Brain microvascular endothelial cell (primary cell): Measurements from ENCODE around the gene F11R.

ENCODE experiments used
- DNase-seq: peaks from one replicate; pipeline ENCODE4 v3.0.0-alpha.2; 2020
- H3K27ac ChIP-seq: fragments of 250-450 bp; sonication (Bioruptor Pico); 2 replicates; pipeline ENCODE4 v1.5.1; 2020; ENCODE audit warnings: mild to moderate bottlenecking, moderate library complexity
- H3K27me3 ChIP-seq: fragments of 250-450 bp; sonication (Bioruptor Pico); replicated peaks from 2 replicates; pipeline ENCODE4 v1.5.1; 2020; ENCODE audit warnings: mild to moderate bottlenecking
- H3K36me3 ChIP-seq: fragments of 250-450 bp; sonication (Bioruptor Pico); replicated peaks from 2 replicates; pipeline ENCODE4 v1.5.1; 2020; ENCODE audit warnings: mild to moderate bottlenecking
- H3K4me3 ChIP-seq: 2 replicates; pipeline ENCODE4 v1.5.1; 2011; ENCODE audit warnings: low read depth, mild to moderate bottlenecking, control low read depth, low read length, moderate library complexity
- in situ Hi-C: cut with HindIII; loops from 2 replicates; pipeline ENCODE4 v1.10.0; 2017; ENCODE audit warnings: low sequenced_read_pairs, low pct_ligation_motif_present
- TF ChIP-seq, protein P1 (sequence below): IDR thresholded peaks from 2 replicates; pipeline ENCODE4 v1.5.1; 2011; ENCODE audit warnings: low read depth, mild to moderate bottlenecking, moderate library complexity, low read length, control low read depth, inconsistent platforms; ENCODE audit errors: missing control alignments

F11R gene

DNA sequence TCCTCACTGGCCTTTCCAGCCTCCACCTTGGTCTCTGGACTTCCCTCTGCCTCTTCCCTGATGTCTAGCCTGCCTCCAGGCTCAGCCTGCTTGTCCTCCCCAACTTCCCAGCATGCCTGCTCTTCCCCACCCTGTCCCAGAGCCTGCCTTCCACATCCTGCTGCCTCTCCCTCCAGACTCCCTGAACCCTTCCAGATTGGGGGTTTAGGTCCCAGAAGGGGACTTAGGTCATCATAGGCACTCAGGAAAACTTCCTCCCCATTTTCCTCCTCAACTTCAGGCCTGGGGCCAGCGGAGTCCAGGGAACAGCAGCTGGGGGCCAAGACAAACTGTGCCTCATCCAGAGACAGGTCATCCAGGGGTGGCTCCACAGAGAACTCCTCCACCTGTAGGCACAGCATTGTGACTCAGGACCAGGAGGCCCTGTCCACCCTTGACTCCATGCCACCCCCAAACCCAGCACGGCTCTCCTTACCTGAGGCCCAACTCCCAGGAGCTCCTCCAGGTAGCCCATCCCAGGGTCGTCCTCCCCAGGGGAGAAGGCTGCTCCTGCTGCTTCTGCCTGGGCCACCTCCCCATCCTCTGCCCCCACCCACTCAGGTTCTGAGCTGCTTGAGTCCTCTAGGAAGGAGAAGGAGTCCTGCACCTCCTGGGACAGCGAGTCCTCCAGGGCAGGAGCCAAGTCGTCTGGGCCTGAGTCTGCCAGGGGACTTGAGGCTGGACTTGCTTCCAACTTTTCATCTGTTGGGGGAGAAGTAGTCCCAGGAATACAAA is 28.2 kb upstream of the F11R start:
- H3K4me3 ChIP-seq = no peak overlapping the region
- in situ Hi-C loops = loop anchor here (25.0 kb wide), 1 partner anchor 88 kb away; the partner anchor contains the start of gene DEDD
- H3K27me3 ChIP-seq = no peaks in the 10 kb centered on the region
- TF ChIP-seq, protein P1, sequence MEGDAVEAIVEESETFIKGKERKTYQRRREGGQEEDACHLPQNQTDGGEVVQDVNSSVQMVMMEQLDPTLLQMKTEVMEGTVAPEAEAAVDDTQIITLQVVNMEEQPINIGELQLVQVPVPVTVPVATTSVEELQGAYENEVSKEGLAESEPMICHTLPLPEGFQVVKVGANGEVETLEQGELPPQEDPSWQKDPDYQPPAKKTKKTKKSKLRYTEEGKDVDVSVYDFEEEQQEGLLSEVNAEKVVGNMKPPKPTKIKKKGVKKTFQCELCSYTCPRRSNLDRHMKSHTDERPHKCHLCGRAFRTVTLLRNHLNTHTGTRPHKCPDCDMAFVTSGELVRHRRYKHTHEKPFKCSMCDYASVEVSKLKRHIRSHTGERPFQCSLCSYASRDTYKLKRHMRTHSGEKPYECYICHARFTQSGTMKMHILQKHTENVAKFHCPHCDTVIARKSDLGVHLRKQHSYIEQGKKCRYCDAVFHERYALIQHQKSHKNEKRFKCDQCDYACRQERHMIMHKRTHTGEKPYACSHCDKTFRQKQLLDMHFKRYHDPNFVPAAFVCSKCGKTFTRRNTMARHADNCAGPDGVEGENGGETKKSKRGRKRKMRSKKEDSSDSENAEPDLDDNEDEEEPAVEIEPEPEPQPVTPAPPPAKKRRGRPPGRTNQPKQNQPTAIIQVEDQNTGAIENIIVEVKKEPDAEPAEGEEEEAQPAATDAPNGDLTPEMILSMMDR = no peak
- DNase-seq = no peak
- no peak overlapping the region for H3K27ac ChIP-seq
- no peaks in the 10 kb centered on the region for H3K36me3 ChIP-seq

GRCh38 chr1:161047436-161048420 is 26.8 kb upstream of the F11R start:
- DNase-seq = no peak
- in situ Hi-C loops = loop anchor here (25.0 kb wide), 1 partner anchor 90 kb away; the partner anchor contains the start of gene DEDD
- Histone ChIP-seq H3K36me3 (no peaks in the 10 kb centered on the region), H3K27me3 (no peaks in the 10 kb centered on the region), H3K27ac (no peak overlapping the region), H3K4me3 (no peak overlapping the region)
- TF ChIP-seq, protein P1 = no peak

DNA sequence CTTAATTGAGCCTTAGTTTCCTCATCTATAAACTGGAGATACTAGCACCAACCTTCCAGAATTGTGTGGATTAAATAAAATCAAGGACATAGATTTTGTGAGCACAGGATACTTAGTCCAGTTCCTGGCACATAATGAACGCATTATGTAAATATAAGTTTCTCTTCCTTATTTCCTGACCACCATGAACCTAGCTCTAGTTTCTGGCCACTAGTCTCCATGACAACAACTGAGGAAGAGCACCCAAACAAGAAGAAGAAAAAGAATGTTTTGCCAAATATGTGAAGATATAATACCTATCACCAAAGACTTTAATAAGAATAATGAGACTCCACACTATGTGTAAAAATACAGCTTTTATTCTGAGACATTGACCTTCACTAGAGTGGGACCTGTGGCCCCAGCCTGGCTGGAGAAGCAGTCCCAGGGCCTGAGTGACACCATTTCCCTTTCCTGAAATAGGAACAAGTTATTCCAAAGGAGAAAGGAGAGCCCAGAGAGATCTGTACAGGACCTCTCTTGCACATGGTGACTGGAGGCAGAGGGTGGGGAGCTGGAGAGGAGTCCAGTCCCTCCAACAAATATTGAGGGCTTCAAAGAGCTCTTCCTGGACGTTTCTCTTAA is 25.8 kb upstream of the F11R start:
- peaks cover 9% of the 10 kb centered on the region for H3K36me3 ChIP-seq
- in situ Hi-C loops = loop anchor here (25.0 kb wide), 1 partner anchor 91 kb away; the partner anchor contains the start of gene DEDD
- no peak for DNase-seq
- peak overlapping the region; percentile 96 for H3K27ac ChIP-seq
- TF ChIP-seq, protein P1 = no peak
- peak overlapping the region; percentile 90 for H3K4me3 ChIP-seq
- no peaks in the 10 kb centered on the region for H3K27me3 ChIP-seq

DNA sequence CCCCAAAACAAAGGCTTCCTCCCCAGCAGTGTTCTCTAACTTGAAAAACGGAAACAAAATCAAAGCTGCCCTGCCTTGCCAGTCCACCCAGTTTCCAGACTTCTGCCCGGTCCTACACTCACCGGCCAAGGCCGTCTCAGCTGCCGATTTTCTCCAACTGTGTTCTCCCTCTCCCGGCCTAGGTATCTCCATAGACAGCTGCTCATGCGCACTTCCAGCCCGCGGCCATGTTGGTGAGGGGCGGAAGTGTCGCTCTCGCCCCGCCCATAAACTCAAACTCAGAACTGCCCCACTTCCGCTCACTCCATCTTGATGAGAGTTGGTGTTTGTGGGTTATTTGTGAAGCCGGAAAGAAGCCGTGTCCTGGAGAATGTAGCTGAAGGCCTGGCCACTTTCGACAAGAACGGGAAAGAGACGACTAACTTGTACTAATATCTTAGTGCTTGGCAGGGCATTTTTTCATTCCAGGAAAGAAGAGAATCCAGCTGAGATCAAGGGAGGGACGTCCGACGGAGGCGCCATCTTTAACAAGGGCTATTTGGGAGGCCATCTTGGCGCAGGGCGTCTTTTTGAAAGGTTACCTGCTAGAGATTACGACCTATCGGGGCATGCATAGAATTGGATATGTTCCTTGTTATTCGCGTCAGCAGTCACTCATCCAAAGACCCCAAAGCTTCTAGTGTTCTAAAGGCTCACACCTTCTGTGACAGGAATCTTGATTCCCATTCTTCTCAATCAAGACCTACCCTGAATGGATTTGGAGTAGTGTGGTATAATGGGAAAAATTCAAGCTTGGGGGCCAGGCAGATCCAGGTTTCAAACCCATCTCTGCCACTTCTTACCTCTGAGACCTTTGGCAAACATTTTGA is 25.0 kb upstream of the F11R start, which contains the start of gene USF1:
Gene USF1 (minus strand): TSS at position 242 of the 869 bp plus-strand sequence. CDS start 2,702 bp downstream, outside the sequence.
- in situ Hi-C loops = loop anchor here (25.0 kb wide), 1 partner anchor 91 kb away; the partner anchor contains the start of gene DEDD
- Histone ChIP-seq H3K36me3 (peaks cover 14% of the 10 kb centered on the region), H3K4me3 (peak within 1 kb of the TSS; percentile 90)

More for the DNA sequence above, 25.0 kb upstream of the F11R start, which contains the start of gene USF1:
- peak; percentile 95 for DNase-seq
- peak within 1 kb of the TSS; percentile 96 for H3K27ac ChIP-seq
- TF ChIP-seq, protein P1 = no peak
- no peaks in the 10 kb centered on the region for H3K27me3 ChIP-seq
